ENCODE data around the gene TMPRSS6. TPM values are rescaled to one million over a fixed set of nuclear protein-coding genes. Genes with fewer than 3 reads are reported as not detected.
"Not testable (repeated sequence)": the region's sequence is repeated elsewhere in the genome, so short reads cannot be mapped to it uniquely, and the experiment has no call there.

TMPRSS6 gene
- total and polyA plus RNA-seq, 2 donors = 0.04 TPM; not detected in 1

- WGBS = 78% methylated on average over 10 of the region's 10 CpGs
- DNase-seq (ENCODE audit: extremely low spot score) = no peak
Observed at GRCh38 chr22:37082251-37082873, 27.2 kb downstream of the TMPRSS6 start.

GRCh38 chr22:37080838-37081237 is 28.7 kb downstream of the TMPRSS6 start:
- DNase-seq (ENCODE audit: extremely low spot score) = no peak
- 90% methylated on average over 12 of the region's 12 CpGs for WGBS
- Histone ChIP-seq H3K4me1 (ENCODE audit: insufficient read depth) (no peaks in the 10 kb centered on the region), H3K27ac (ENCODE audit: low read depth) (no peak overlapping the region), H3K4me3 (ENCODE audit: low read depth, low read length) (no peak overlapping the region), H3K36me3 (ENCODE audit: insufficient read depth) (no peaks in the 10 kb centered on the region)

More at GRCh38 chr22:37082251-37082873, 27.2 kb downstream of the TMPRSS6 start:
- H3K4me1 ChIP-seq (ENCODE audit: insufficient read depth) = no peaks in the 10 kb centered on the region
- H3K4me3 ChIP-seq (ENCODE audit: low read depth, low read length) = no peak overlapping the region
- no peaks in the 10 kb centered on the region for H3K36me3 ChIP-seq (ENCODE audit: insufficient read depth)
- H3K27ac ChIP-seq (ENCODE audit: low read depth) = no peak overlapping the region

- no peaks in the 10 kb centered on the region for H3K4me1 ChIP-seq (ENCODE audit: insufficient read depth)
- DNase-seq (ENCODE audit: extremely low spot score) = no peak
- no peaks in the 10 kb centered on the region for H3K36me3 ChIP-seq (ENCODE audit: insufficient read depth)
- WGBS = 94% methylated on average over 6 of the region's 6 CpGs
- H3K4me3 ChIP-seq (ENCODE audit: low read depth, low read length) = no peak overlapping the region
- H3K27ac ChIP-seq (ENCODE audit: low read depth) = no peak overlapping the region
Observed at GRCh38 chr22:37080438-37080837, 29.1 kb downstream of the TMPRSS6 start.

GRCh38 chr22:37079668-37080171 is 29.8 kb downstream of the TMPRSS6 start:
- no peak overlapping the region for H3K4me3 ChIP-seq (ENCODE audit: low read depth, low read length)
- WGBS = 71% methylated on average over 15 of the region's 15 CpGs
- H3K36me3 ChIP-seq (ENCODE audit: insufficient read depth) = no peaks in the 10 kb centered on the region
- H3K27ac ChIP-seq (ENCODE audit: low read depth) = no peak overlapping the region
- H3K4me1 ChIP-seq (ENCODE audit: insufficient read depth) = no peaks in the 10 kb centered on the region
- DNase-seq (ENCODE audit: extremely low spot score) = no peak

- H3K27ac ChIP-seq (ENCODE audit: low read depth) = no peak overlapping the region
- H3K4me3 ChIP-seq (ENCODE audit: low read depth, low read length) = no peak overlapping the region
- H3K4me1 ChIP-seq (ENCODE audit: insufficient read depth) = no peaks in the 10 kb centered on the region
- H3K36me3 ChIP-seq (ENCODE audit: insufficient read depth) = no peaks in the 10 kb centered on the region
- WGBS = 47% methylated on average over 5 of the region's 5 CpGs
- DNase-seq (ENCODE audit: extremely low spot score) = no peak
Observed at GRCh38 chr22:37079158-37079557, 30.4 kb downstream of the TMPRSS6 start.

- no peak for DNase-seq (ENCODE audit: extremely low spot score)
- Histone ChIP-seq H3K4me1 (ENCODE audit: insufficient read depth) (no peaks in the 10 kb centered on the region), H3K36me3 (ENCODE audit: insufficient read depth) (no peaks in the 10 kb centered on the region), H3K27ac (ENCODE audit: low read depth) (no peak overlapping the region), H3K4me3 (ENCODE audit: low read depth, low read length) (no peak overlapping the region)
- WGBS = 21% methylated on average over 15 of the region's 15 CpGs
Observed at GRCh38 chr22:37077802-37078448, 31.6 kb downstream of the TMPRSS6 start.

GRCh38 chr22:37075822-37076433 is 33.6 kb downstream of the TMPRSS6 start:
- Histone ChIP-seq H3K4me3 (ENCODE audit: low read depth, low read length) (no peak overlapping the region), H3K4me1 (ENCODE audit: insufficient read depth) (no peaks in the 10 kb centered on the region), H3K36me3 (ENCODE audit: insufficient read depth) (no peaks in the 10 kb centered on the region), H3K27ac (ENCODE audit: low read depth) (no peak overlapping the region)
- 76% methylated on average over 9 of the region's 9 CpGs for WGBS
- DNase-seq (ENCODE audit: extremely low spot score) = no peak

GRCh38 chr22:37075046-37075445 is 34.5 kb downstream of the TMPRSS6 start:
- Histone ChIP-seq H3K36me3 (ENCODE audit: insufficient read depth) (no peaks in the 10 kb centered on the region), H3K27ac (ENCODE audit: low read depth) (no peak overlapping the region), H3K4me1 (ENCODE audit: insufficient read depth) (no peaks in the 10 kb centered on the region), H3K4me3 (ENCODE audit: low read depth, low read length) (no peak overlapping the region)
- DNase-seq (ENCODE audit: extremely low spot score) = no peak
- WGBS = 58% methylated on average over 17 of the region's 17 CpGs

GRCh38 chr22:37074537-37074936 is 35.0 kb downstream of the TMPRSS6 start:
- Histone ChIP-seq H3K36me3 (ENCODE audit: insufficient read depth) (no peaks in the 10 kb centered on the region), H3K4me3 (ENCODE audit: low read depth, low read length) (no peak overlapping the region), H3K4me1 (ENCODE audit: insufficient read depth) (no peaks in the 10 kb centered on the region), H3K27ac (ENCODE audit: low read depth) (no peak overlapping the region)
- WGBS = 79% methylated on average over 16 of the region's 16 CpGs
- DNase-seq (ENCODE audit: extremely low spot score) = no peak

GRCh38 chr22:37072673-37073072 is 36.8 kb downstream of the TMPRSS6 start:
- WGBS = 97% methylated on average over 8 of the region's 8 CpGs
- no peak for DNase-seq (ENCODE audit: extremely low spot score)
- no peak overlapping the region for H3K27ac ChIP-seq (ENCODE audit: low read depth)

GRCh38 chr22:37071850-37072592 is 37.5 kb downstream of the TMPRSS6 start:
- 95% methylated on average over 5 of the region's 5 CpGs for WGBS
- not testable (repeated sequence) for H3K4me1 ChIP-seq (ENCODE audit: insufficient read depth)

More at GRCh38 chr22:37072673-37073072, 36.8 kb downstream of the TMPRSS6 start:
- no peaks in the 10 kb centered on the region for H3K36me3 ChIP-seq (ENCODE audit: insufficient read depth)
- no peaks in the 10 kb centered on the region for H3K4me1 ChIP-seq (ENCODE audit: insufficient read depth)
- no peak overlapping the region for H3K4me3 ChIP-seq (ENCODE audit: low read depth, low read length)

GRCh38 chr22:37070744-37071143 is 38.8 kb downstream of the TMPRSS6 start:
- DNase-seq (ENCODE audit: extremely low spot score) = no peak
- no peaks in the 10 kb centered on the region for H3K36me3 ChIP-seq (ENCODE audit: insufficient read depth)
- WGBS = 43% methylated on average over 9 of the region's 9 CpGs
- H3K4me3 ChIP-seq (ENCODE audit: low read depth, low read length) = no peak overlapping the region
- no peak overlapping the region for H3K27ac ChIP-seq (ENCODE audit: low read depth)
- no peaks in the 10 kb centered on the region for H3K4me1 ChIP-seq (ENCODE audit: insufficient read depth)

More at GRCh38 chr22:37071850-37072592, 37.5 kb downstream of the TMPRSS6 start:
- not testable (repeated sequence) for DNase-seq (ENCODE audit: extremely low spot score); H3K27ac ChIP-seq (ENCODE audit: low read depth); H3K36me3 ChIP-seq (ENCODE audit: insufficient read depth); H3K4me3 ChIP-seq (ENCODE audit: low read depth, low read length)

- Histone ChIP-seq H3K36me3 (ENCODE audit: insufficient read depth) (no peaks in the 10 kb centered on the region), H3K4me3 (ENCODE audit: low read depth, low read length) (no peak overlapping the region), H3K27ac (ENCODE audit: low read depth) (no peak overlapping the region), H3K4me1 (ENCODE audit: insufficient read depth) (no peaks in the 10 kb centered on the region)
- no peak for DNase-seq (ENCODE audit: extremely low spot score)
- 73% methylated on average over 8 of the region's 8 CpGs for WGBS
Observed at GRCh38 chr22:37070334-37070733, 39.2 kb downstream of the TMPRSS6 start.
